ENCODE measurements around the gene ANKRD28.

DNA sequence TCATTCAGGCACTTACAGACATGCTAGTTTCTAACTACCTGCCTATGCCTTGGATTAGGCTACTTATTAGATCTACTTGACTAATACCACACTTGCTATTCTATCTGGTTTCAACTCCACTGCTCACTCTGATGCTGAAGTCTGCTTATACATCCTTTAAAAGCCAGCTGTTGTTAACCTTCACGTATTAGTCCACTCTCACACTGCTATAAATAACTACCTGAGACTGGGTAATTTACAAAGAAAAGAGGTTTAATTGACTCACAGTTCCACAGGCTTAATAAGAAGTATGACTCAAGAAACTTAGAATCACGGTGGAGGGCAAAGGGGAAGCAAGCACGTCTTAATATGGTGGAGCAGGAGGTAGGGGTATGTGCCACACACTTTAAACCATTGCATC is 47.7 kb upstream of the ANKRD28 start:
- TF ChIP-seq ELF4 (IDR thresholded peaks at IDR 0.05) (no peak), SP1 (IDR thresholded peaks at IDR 0.05) (no peak), CTBP1 (IDR thresholded peaks at IDR 0.05; ENCODE audit: borderline replicate concordance) (no peak), BHLHE40 (IDR thresholded peaks at IDR 0.05; ENCODE audit: borderline replicate concordance) (no peak), TARDBP (IDR thresholded peaks at IDR 0.05) (no peak), SUZ12 (IDR thresholded peaks at IDR 0.05) (no peak), FOXK2 (IDR thresholded peaks at IDR 0.05) (no peak)

All from HEK293T (cell line).